Esophagus muscularis mucosa (tissue), 3 donors: ENCODE data around the gene SIK2.

ENCODE experiments used
- CTCF ChIP-seq, 3 experiments: fragments of 200-600 bp in 2 of 3; fragments of 450-650 bp in 1 of 3; sonication (generic) in 2 of 3; IDR thresholded peaks; one replicate each; pipeline ENCODE4 v1.5.1; 2017 to 2019; ENCODE audit warnings: antibody characterized with exemption in 3 of 3, mild to moderate bottlenecking in 2 of 3, moderate library complexity in 1 of 3
- POLR2AphosphoS5 ChIP-seq, 2 donors: sonication (generic); formaldehyde crosslinking; IDR thresholded peaks; one replicate each; pipeline ENCODE4 v1.6.1; 2017; ENCODE audit warnings: antibody characterized with exemption in 2 of 2

- TF ChIP-seq CTCF (IDR thresholded peaks at IDR 0.05) (no peak), POLR2AphosphoS5 (IDR thresholded peaks at IDR 0.05) (no peak)
These were observed 139.5 kb downstream of the SIK2 start for GRCh38 chr11:111741751-111742150.
